Esophagus squamous epithelium (tissue), 5 donors: ENCODE data around the gene TANGO6. TPM values are rescaled to one million over a fixed set of nuclear protein-coding genes. Genes with fewer than 3 reads are reported as not detected.
A peak's percentile ranks its signal among the peaks of the same experiment; 100 is the strongest.

Source experiments
- DNase-seq: peaks from one replicate; lab custom pipeline; 2025; lab: John Stamatoyannopoulos, UW
- H3K27ac ChIP-seq, 4 donors: fragments of 200-600 bp; sonication (generic); one replicate each; pipeline ENCODE4 v1.5.1; 2016 to 2019; ENCODE audit warnings: mild to moderate bottlenecking in 1 of 4
- H3K27me3 ChIP-seq, 4 donors: fragments of 200-600 bp; sonication (generic); 1 replicate in 3 of 4; 2 replicates in 1 of 4; pipeline versions ENCODE4 v1.5.1 to v1.6.0; 2017 to 2021; ENCODE audit warnings: antibody characterized with exemption in 1 of 4
- H3K36me3 ChIP-seq, 3 donors: fragments of 200-600 bp; sonication (generic); one replicate each; pipeline ENCODE4 v1.5.1; 2016 to 2019
- H3K4me1 ChIP-seq, 3 donors: fragments of 200-600 bp; sonication (generic); one replicate each; pipeline ENCODE4 v1.5.1; 2017 to 2019
- H3K4me3 ChIP-seq, 4 donors: fragments of 200-600 bp; sonication (generic); 1 replicate in 3 of 4; 2 replicates in 1 of 4; pipeline ENCODE4 v1.5.1; 2016 to 2019; ENCODE audit warnings: mild to moderate bottlenecking in 2 of 4, moderate library complexity in 1 of 4
- H3K9me3 ChIP-seq, 3 donors: fragments of 200-600 bp; sonication (generic); one replicate each; pipeline ENCODE4 v1.5.1; 2016 to 2019
- POLR2A ChIP-seq, 4 donors: fragments of 450-650 bp; IDR thresholded peaks; one replicate each; pipeline ENCODE4 v1.6.1; 2017; ENCODE audit warnings: antibody characterized with exemption in 4 of 4, mild to moderate bottlenecking in 4 of 4, moderate library complexity in 3 of 4
- WGBS, 2 donors: methylation state at CpG; one replicate each; pipeline ENCODE4 v1.1.5; 2018; 5-methylcytosine and 5-hydroxymethylcytosine counted together
- intact Hi-C: fragments of 100-400 bp; cut with DNase I; formaldehyde crosslinking; loops from one replicate; pipeline ENCODE4 v1.15.0; 2022
- total RNA-seq, 4 donors: library from RNA; depleted of rRNA; stranded (reverse); fragments of >200 nt; gene quantifications; one replicate each; pipeline ENCODE4 v1.1.0, GENCODE V29; 2016
- TF ChIP-seq, protein P1 (sequence below), 6 experiments: fragments of 450-650 bp in 4 of 6; fragments of 200-600 bp in 2 of 6; sonication (generic) in 2 of 6; IDR thresholded peaks; one replicate each; pipeline ENCODE4 v1.5.1; 2016 to 2019; ENCODE audit warnings: antibody characterized with exemption in 6 of 6, mild to moderate bottlenecking in 4 of 6, moderate library complexity in 4 of 6
- donor health status: DM: yes; HTN: yes; CAD: no.

TANGO6 gene
- total RNA-seq, 4 donors from 2014 or later = 5.5 to 15.8 (median 10.1) TPM

DNA sequence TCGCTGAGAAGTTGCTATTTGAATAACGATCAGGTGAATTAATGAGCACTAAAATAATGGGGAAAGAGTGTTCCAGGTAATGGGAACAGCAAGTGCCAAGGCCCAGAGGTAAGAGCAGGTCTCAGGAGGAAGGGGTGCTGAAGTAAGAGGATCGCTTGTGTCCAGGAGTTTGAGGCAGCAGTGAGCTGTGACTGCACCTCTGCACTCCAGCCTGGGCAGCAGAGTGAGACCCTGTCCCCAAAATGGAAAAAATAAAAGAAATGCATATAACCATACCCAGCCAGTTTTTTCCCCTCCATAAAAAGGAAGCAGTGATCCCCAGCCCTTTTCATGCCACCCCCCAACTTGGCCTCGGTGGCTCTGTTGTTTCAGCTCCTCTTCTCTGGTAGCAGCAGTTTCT, 245.4 kb downstream of the TANGO6 start:
- peak overlapping the region in 3 of 4 donors; percentile 32 to 44 (median 40) for H3K27ac ChIP-seq
- H3K36me3 ChIP-seq = peaks cover 0 to 17% (median 0%) of the 10 kb centered on the region in 3 donors
- H3K27me3 ChIP-seq = no peaks in the 10 kb centered on the region
- TF ChIP-seq POLR2A (IDR thresholded peaks at IDR 0.05) = no peak
- TF ChIP-seq, protein P1, sequence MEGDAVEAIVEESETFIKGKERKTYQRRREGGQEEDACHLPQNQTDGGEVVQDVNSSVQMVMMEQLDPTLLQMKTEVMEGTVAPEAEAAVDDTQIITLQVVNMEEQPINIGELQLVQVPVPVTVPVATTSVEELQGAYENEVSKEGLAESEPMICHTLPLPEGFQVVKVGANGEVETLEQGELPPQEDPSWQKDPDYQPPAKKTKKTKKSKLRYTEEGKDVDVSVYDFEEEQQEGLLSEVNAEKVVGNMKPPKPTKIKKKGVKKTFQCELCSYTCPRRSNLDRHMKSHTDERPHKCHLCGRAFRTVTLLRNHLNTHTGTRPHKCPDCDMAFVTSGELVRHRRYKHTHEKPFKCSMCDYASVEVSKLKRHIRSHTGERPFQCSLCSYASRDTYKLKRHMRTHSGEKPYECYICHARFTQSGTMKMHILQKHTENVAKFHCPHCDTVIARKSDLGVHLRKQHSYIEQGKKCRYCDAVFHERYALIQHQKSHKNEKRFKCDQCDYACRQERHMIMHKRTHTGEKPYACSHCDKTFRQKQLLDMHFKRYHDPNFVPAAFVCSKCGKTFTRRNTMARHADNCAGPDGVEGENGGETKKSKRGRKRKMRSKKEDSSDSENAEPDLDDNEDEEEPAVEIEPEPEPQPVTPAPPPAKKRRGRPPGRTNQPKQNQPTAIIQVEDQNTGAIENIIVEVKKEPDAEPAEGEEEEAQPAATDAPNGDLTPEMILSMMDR (IDR thresholded peaks at IDR 0.05) = no peak
- WGBS, 2 donors = 64 to 76% methylated on average over 4 of the region's 4 CpGs
- H3K4me1 ChIP-seq = peaks cover 7 to 34% (median 18%) of the 10 kb centered on the region in 3 donors
- no peak for DNase-seq
- no peak overlapping the region for H3K4me3 ChIP-seq
- no peaks in the 10 kb centered on the region for H3K9me3 ChIP-seq
- intact Hi-C loops = no loop called here

DNA sequence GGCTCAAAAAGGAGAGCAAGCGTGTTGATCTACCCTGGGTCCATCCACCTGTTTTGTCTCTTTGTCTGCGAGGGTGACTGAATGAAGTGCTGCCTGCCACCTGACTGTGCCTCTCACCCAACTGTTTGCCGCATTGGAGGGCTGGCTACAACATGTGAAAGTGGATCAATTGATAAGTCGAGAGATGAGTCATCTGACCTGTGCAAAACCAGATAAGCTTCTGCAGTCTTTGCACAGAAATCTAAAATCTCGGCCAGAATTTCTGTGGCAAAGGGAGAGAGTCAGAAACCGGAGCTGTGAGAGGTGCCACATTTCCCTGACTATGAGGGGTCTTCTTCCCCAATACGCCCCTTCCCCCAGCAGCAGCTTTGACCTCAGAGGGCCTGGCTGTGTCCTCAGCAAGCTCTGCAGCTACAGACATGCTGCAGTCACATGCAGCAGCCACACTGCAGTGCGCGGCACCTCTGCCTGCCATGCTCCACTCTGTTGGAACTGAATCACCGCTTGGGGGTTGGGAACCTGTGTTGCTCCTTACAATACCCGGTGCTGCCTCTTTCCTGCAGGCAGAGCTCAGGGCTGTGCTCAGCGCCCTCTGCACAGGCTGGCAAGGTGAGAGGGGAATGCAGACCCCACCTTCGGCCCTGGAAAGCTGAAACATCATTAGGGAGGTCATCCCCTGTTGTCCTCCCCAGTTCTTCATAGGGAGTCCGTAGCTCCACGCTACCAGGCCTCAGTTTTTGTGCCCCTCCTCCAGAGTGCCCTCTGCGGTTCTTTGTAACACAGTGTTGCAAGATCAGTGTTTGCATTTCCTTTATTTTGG, 246.0 kb downstream of the TANGO6 start:
- no peak for DNase-seq
- Histone ChIP-seq H3K36me3 (peaks cover 0 to 13% (median 0%) of the 10 kb centered on the region in 3 donors), H3K4me3 (no peak overlapping the region), H3K27ac (peak overlapping the region in 3 of 4 donors; percentile 32 to 44 (median 40)), H3K9me3 (no peaks in the 10 kb centered on the region), H3K4me1 (peaks cover 7 to 39% (median 18%) of the 10 kb centered on the region in 3 donors), H3K27me3 (no peaks in the 10 kb centered on the region)
- 22% methylated on average over 11 to 14 of the region's 16 CpGs for WGBS, 2 donors
- no peak for TF ChIP-seq POLR2A (IDR thresholded peaks at IDR 0.05)
- TF ChIP-seq, protein P1 (IDR thresholded peaks at IDR 0.05) = no peak
- intact Hi-C loops = no loop called here

DNA sequence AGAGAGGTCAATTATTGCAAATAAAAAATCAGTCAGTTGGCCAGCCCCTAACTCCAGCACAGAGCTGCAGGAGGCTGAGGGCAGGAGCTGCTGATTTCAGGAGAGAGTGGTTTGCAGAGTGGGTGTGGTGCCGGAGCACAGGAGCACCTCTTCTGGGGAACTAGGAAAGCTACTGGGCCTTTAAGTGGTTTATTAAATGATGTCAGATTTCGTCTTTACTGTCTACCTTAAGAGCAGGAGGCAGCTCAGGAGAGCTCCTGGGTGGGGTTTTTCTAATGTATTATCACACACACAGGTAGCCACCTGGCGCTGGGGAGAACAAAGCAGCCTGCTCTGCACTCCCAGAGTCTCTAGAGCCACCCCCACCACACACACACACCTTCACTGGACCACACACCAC, 250.6 kb downstream of the TANGO6 start:
- TF ChIP-seq, protein P1 (IDR thresholded peaks at IDR 0.05) = no peak
- no peak for TF ChIP-seq POLR2A (IDR thresholded peaks at IDR 0.05)
- intact Hi-C loops = no loop called here

DNA sequence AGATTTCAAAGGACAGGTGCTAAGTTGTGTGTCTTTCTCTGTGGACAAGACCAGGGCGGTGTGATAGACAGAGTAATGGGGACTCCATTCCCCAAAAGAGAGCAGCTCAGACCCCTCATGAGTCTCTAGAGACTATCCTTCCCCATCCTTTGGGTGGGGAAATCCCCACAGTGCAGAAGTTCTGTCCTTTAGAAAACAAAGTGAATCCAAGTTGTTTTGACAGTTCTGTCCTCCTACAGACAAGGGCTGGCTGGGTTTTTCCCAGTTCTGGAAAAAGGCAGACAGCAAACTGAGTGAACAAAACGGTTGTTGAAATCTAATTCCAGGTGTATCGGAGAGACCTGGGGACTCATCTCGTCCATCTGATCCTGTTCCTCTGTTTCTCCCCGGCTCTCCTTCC, 251.2 kb downstream of the TANGO6 start:
- no peak overlapping the region for H3K27ac ChIP-seq
- TF ChIP-seq POLR2A (IDR thresholded peaks at IDR 0.05) = no peak
- TF ChIP-seq, protein P1 (IDR thresholded peaks at IDR 0.05) = no peak
- no peaks in the 10 kb centered on the region for H3K27me3 ChIP-seq
- H3K4me1 ChIP-seq = peaks cover 1 to 28% (median 4%) of the 10 kb centered on the region in 3 donors
- no peaks in the 10 kb centered on the region for H3K9me3 ChIP-seq
- H3K36me3 ChIP-seq = no peaks in the 10 kb centered on the region
- 64 to 65% methylated on average over 5 of the region's 5 CpGs for WGBS, 2 donors
- intact Hi-C loops = no loop called here
- DNase-seq = no peak
- no peak overlapping the region for H3K4me3 ChIP-seq

More for the DNA sequence above, 250.6 kb downstream of the TANGO6 start:
- peaks cover 6 to 34% (median 9%) of the 10 kb centered on the region in 3 donors for H3K4me1 ChIP-seq
- DNase-seq = no peak
- WGBS, 2 donors = 32 to 51% methylated on average over 2 of the region's 3 CpGs
- no peaks in the 10 kb centered on the region for H3K9me3 ChIP-seq
- H3K27me3 ChIP-seq = no peaks in the 10 kb centered on the region
- H3K36me3 ChIP-seq = no peaks in the 10 kb centered on the region
- no peak overlapping the region for H3K4me3 ChIP-seq
- no peak overlapping the region for H3K27ac ChIP-seq

DNA sequence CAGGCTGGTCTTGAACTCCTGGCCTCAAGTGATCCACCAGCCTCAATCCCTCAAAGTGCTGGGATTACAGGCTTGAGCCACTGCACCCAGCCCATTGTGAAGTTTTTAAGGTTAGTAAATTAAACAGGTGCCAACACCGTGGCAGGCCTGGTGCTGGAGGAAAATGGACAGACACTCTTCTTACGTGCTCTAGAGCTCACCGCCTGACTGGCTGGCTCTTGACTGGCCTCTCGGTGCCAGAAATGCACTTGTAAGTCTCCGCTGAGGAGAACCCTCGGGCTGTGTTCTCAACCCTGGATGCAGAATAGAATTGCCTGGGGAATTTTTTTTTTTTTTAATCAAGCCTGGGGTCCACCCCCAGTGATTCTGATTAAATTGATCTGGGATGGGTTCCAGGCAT, 251.9 kb downstream of the TANGO6 start:
- intact Hi-C loops = no loop called here
- TF ChIP-seq POLR2A (IDR thresholded peaks at IDR 0.05) = no peak
- TF ChIP-seq, protein P1 (IDR thresholded peaks at IDR 0.05) = no peak
- 80 to 82% methylated on average over 6 of the region's 6 CpGs for WGBS, 2 donors
- no peaks in the 10 kb centered on the region for H3K36me3 ChIP-seq
- no peaks in the 10 kb centered on the region for H3K9me3 ChIP-seq
- no peak for DNase-seq
- no peaks in the 10 kb centered on the region for H3K27me3 ChIP-seq
- H3K4me1 ChIP-seq = peaks cover under 1 to 28% (median under 1%) of the 10 kb centered on the region in 3 donors
- no peak overlapping the region for H3K4me3 ChIP-seq
- no peak overlapping the region for H3K27ac ChIP-seq
